ENCODE results near the gene TMEM37. TPM values are rescaled to one million over a fixed set of nuclear protein-coding genes. Genes with fewer than 3 reads are reported as not detected.

Gene TMEM37
- total and polyA plus RNA-seq, 2 donors from 2014 or later: 59.4 to 221 TPM

- Histone ChIP-seq H3K4me3 (ENCODE audit: low read length in 3 of 3) (no peak overlapping the region), H3K9me3 (ENCODE audit: control insufficient read depth in 2 of 3, insufficient read depth in 1 of 3, low read length in 3 of 3) (no peaks in the 10 kb centered on the region), H3K9ac (ENCODE audit: low read length in 3 of 3) (no peak overlapping the region), H3K27me3 (ENCODE audit: control insufficient read depth, insufficient read depth, low read length) (no peaks in the 10 kb centered on the region), H3K27ac (ENCODE audit: low read depth in 2 of 2, low read length in 2 of 2) (peak overlapping the region in 1 of 2 donors; percentile 24), H3K4me1 (ENCODE audit: control insufficient read depth in 2 of 3, insufficient read depth in 2 of 3, low read depth in 1 of 3, low read length in 3 of 3) (peaks cover 0 to 26% (median 11%) of the 10 kb centered on the region in 3 donors), H3K36me3 (ENCODE audit: control insufficient read depth in 2 of 3, insufficient read depth in 3 of 3, low read length in 3 of 3) (no peaks in the 10 kb centered on the region)
- intact Hi-C loops (cut with DNase I): no loop called here
- TF ChIP-seq, protein P1, sequence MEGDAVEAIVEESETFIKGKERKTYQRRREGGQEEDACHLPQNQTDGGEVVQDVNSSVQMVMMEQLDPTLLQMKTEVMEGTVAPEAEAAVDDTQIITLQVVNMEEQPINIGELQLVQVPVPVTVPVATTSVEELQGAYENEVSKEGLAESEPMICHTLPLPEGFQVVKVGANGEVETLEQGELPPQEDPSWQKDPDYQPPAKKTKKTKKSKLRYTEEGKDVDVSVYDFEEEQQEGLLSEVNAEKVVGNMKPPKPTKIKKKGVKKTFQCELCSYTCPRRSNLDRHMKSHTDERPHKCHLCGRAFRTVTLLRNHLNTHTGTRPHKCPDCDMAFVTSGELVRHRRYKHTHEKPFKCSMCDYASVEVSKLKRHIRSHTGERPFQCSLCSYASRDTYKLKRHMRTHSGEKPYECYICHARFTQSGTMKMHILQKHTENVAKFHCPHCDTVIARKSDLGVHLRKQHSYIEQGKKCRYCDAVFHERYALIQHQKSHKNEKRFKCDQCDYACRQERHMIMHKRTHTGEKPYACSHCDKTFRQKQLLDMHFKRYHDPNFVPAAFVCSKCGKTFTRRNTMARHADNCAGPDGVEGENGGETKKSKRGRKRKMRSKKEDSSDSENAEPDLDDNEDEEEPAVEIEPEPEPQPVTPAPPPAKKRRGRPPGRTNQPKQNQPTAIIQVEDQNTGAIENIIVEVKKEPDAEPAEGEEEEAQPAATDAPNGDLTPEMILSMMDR (IDR thresholded peaks at IDR 0.05; ENCODE audit: borderline replicate concordance, extremely low read depth, insufficient read depth): no peak
- DNase-seq (peak in 2 of 5 donors; percentile 20 to 82), FAIRE-seq (no peak)
Observed at GRCh38 chr2:119389615-119390306, 41.9 kb upstream of the TMEM37 start.

- Histone ChIP-seq H3K27me3 (ENCODE audit: control insufficient read depth, insufficient read depth, low read length) (no peaks in the 10 kb centered on the region), H3K4me3 (ENCODE audit: low read length in 3 of 3) (no peak overlapping the region)
Observed at GRCh38 chr2:119393971-119394748, 37.5 kb upstream of the TMEM37 start.

GRCh38 chr2:119397196-119397595 lies 34.5 kb upstream of the TMEM37 start:
- Histone ChIP-seq H3K4me1 (ENCODE audit: control insufficient read depth in 2 of 3, insufficient read depth in 2 of 3, low read depth in 1 of 3, low read length in 3 of 3) (no peaks in the 10 kb centered on the region), H3K9ac (ENCODE audit: low read length in 3 of 3) (no peak overlapping the region), H3K9me3 (ENCODE audit: control insufficient read depth in 2 of 3, insufficient read depth in 1 of 3, low read length in 3 of 3) (no peaks in the 10 kb centered on the region), H3K4me3 (ENCODE audit: low read length in 3 of 3) (no peak overlapping the region), H3K27ac (ENCODE audit: low read depth in 2 of 2, low read length in 2 of 2) (no peak overlapping the region), H3K27me3 (ENCODE audit: control insufficient read depth, insufficient read depth, low read length) (no peaks in the 10 kb centered on the region), H3K36me3 (ENCODE audit: control insufficient read depth in 2 of 3, insufficient read depth in 3 of 3, low read length in 3 of 3) (no peaks in the 10 kb centered on the region)
- TF ChIP-seq, protein P1 (IDR thresholded peaks at IDR 0.05; ENCODE audit: borderline replicate concordance, extremely low read depth, insufficient read depth): no peak
- FAIRE-seq: no peak
- no peak for DNase-seq
- intact Hi-C loops (cut with DNase I): no loop called here

More at GRCh38 chr2:119393971-119394748, 37.5 kb upstream of the TMEM37 start:
- TF ChIP-seq, protein P1 (IDR thresholded peaks at IDR 0.05; ENCODE audit: borderline replicate concordance, extremely low read depth, insufficient read depth): no peak
- Histone ChIP-seq H3K4me1 (ENCODE audit: control insufficient read depth in 2 of 3, insufficient read depth in 2 of 3, low read depth in 1 of 3, low read length in 3 of 3) (peaks cover 0 to 10% (median 4%) of the 10 kb centered on the region in 3 donors), H3K9me3 (ENCODE audit: control insufficient read depth in 2 of 3, insufficient read depth in 1 of 3, low read length in 3 of 3) (no peaks in the 10 kb centered on the region), H3K27ac (ENCODE audit: low read depth in 2 of 2, low read length in 2 of 2) (no peak overlapping the region), H3K36me3 (ENCODE audit: control insufficient read depth in 2 of 3, insufficient read depth in 3 of 3, low read length in 3 of 3) (no peaks in the 10 kb centered on the region), H3K9ac (ENCODE audit: low read length in 3 of 3) (no peak overlapping the region)
- DNase-seq: no peak
- no peak for FAIRE-seq
- intact Hi-C loops (cut with DNase I): no loop called here

All from kidney (tissue), 14 donors.